Esophagus muscularis mucosa (tissue), 3 donors: ENCODE data around the gene SMARCC1.

ENCODE experiments used
- POLR2A ChIP-seq: fragments of 450-650 bp; IDR thresholded peaks from one replicate; pipeline ENCODE4 v1.6.1; 2017; ENCODE audit warnings: antibody characterized with exemption, moderate library complexity, mild to moderate bottlenecking, low read depth
- POLR2AphosphoS5 ChIP-seq, 2 donors: sonication (generic); formaldehyde crosslinking; IDR thresholded peaks; one replicate each; pipeline ENCODE4 v1.6.1; 2017; ENCODE audit warnings: antibody characterized with exemption in 2 of 2
- TF ChIP-seq, protein P1 (sequence below), 3 experiments: fragments of 200-600 bp in 2 of 3; fragments of 450-650 bp in 1 of 3; sonication (generic) in 2 of 3; IDR thresholded peaks; one replicate each; pipeline ENCODE4 v1.5.1; 2017 to 2019; ENCODE audit warnings: antibody characterized with exemption in 3 of 3, mild to moderate bottlenecking in 2 of 3, moderate library complexity in 1 of 3

DNA sequence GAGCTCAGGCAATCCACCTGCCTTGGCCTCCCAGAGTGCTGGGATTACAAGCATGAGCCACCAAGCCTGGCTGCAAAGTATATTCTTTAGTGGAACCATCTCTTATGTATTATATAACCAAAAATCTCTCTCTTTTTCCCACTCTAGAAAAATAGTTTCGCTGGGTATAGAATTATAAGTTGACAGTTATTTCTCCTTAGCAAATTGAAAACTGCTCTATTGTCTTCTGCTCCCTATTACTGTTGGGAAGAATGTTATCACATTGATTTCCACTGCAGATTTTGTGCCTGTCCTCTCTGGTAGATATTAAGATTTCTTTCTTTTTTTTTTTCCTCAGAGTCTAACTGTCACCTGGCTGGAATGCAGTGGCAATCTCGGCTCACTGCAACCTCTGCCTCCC lies 11.0 kb upstream of the SMARCC1 start:
- TF ChIP-seq POLR2A (no peak), POLR2AphosphoS5 (IDR thresholded peaks at IDR 0.05) (no peak)
- TF ChIP-seq, protein P1, sequence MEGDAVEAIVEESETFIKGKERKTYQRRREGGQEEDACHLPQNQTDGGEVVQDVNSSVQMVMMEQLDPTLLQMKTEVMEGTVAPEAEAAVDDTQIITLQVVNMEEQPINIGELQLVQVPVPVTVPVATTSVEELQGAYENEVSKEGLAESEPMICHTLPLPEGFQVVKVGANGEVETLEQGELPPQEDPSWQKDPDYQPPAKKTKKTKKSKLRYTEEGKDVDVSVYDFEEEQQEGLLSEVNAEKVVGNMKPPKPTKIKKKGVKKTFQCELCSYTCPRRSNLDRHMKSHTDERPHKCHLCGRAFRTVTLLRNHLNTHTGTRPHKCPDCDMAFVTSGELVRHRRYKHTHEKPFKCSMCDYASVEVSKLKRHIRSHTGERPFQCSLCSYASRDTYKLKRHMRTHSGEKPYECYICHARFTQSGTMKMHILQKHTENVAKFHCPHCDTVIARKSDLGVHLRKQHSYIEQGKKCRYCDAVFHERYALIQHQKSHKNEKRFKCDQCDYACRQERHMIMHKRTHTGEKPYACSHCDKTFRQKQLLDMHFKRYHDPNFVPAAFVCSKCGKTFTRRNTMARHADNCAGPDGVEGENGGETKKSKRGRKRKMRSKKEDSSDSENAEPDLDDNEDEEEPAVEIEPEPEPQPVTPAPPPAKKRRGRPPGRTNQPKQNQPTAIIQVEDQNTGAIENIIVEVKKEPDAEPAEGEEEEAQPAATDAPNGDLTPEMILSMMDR (IDR thresholded peaks at IDR 0.05), result no peak
